ENCODE results near the gene PID1.

PID1 gene

DNA sequence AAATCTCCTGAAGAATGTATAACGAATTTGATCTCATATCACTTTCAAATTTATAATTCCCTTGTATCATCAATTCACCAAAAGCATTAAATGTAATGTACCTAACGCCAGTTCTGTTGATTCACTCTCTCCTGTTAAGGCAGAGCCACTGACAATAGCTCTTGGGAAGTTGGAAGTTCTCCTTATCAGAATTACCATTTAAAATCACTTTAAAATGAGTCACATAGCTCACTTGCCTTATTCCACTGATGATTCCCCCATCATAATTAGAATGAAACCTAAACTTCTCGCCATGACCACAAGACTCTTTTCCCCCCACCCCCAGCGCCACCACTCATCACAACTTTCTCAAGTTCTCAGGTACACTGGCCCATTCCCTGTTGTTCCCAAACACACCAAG is 117.1 kb downstream of the PID1 start:
- TF ChIP-seq, protein P1, sequence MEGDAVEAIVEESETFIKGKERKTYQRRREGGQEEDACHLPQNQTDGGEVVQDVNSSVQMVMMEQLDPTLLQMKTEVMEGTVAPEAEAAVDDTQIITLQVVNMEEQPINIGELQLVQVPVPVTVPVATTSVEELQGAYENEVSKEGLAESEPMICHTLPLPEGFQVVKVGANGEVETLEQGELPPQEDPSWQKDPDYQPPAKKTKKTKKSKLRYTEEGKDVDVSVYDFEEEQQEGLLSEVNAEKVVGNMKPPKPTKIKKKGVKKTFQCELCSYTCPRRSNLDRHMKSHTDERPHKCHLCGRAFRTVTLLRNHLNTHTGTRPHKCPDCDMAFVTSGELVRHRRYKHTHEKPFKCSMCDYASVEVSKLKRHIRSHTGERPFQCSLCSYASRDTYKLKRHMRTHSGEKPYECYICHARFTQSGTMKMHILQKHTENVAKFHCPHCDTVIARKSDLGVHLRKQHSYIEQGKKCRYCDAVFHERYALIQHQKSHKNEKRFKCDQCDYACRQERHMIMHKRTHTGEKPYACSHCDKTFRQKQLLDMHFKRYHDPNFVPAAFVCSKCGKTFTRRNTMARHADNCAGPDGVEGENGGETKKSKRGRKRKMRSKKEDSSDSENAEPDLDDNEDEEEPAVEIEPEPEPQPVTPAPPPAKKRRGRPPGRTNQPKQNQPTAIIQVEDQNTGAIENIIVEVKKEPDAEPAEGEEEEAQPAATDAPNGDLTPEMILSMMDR (IDR thresholded peaks at IDR 0.05; ENCODE audit: control insufficient read depth, extremely low read depth, insufficient read depth), result no peak
- H3K4me3 ChIP-seq (ENCODE audit: low read depth, low read length), result no peak overlapping the region
- no peak for DNase-seq (ENCODE audit: low read depth)

DNA sequence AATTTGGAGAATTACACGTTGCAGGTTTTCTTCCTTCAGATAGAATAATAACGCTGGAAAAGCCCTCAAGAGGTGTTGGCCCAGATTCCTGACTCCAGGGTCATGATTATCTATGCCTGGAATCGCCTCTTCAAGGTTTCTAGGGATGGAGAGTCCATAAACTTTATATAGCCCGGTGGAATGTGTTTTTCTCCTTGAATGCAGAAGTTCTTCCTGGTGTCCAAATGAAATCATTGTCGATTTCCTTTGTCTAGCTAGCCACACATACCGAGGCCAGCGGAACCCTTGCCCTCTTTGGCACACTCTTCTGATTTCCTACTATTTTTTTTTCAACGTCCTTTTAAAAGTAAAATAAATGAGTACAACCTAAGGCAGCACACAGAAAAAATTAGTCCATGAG is 117.8 kb downstream of the PID1 start:
- TF ChIP-seq, protein P1 (IDR thresholded peaks at IDR 0.05; ENCODE audit: control insufficient read depth, extremely low read depth, insufficient read depth), result no peak
- DNase-seq (ENCODE audit: low read depth), result no peak
- H3K4me3 ChIP-seq (ENCODE audit: low read depth, low read length), result no peak overlapping the region

DNA sequence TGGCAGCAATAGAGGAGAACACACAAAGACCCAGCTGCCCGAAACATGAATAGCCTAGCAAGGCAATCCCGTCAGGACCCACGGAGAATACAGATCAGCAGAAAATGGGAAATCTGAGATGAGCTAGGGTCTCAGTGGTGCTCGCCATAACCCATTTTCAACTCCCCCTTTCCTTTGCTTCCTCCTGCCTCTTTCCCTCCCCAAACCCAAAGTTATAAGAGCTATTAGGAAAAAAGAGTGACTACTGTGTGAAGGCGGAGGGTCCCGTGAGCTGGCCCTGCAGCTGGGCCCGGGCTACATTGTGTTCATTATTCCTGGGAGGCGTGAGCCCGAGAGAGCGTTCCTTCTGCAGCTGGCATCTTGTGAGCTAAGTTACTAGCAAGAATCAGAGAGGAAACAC is 118.4 kb downstream of the PID1 start:
- TF ChIP-seq, protein P1 (IDR thresholded peaks at IDR 0.05; ENCODE audit: control insufficient read depth, extremely low read depth, insufficient read depth), result no peak
- no peak for DNase-seq (ENCODE audit: low read depth)
- no peak overlapping the region for H3K4me3 ChIP-seq (ENCODE audit: low read depth, low read length)

DNA sequence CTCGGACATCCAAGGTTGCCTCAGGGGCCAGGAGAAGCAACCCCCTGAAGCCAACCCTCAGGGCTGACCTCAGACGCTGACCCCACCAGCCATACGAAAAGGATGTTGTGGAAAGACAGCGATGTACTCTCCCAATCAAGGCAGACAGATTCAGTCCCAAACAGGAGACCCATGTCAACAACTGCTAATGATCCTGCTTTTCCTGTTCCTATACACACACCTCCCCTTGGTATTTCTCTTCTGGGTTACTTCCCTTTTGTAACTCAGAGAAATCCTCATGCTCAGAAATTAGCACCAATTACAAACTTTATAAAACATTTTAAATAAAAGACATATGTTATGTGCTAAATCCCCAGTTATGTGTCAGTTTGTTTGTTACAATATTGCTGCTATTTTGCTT is 120.8 kb downstream of the PID1 start:
- H3K4me3 ChIP-seq (ENCODE audit: low read depth, low read length), result no peak overlapping the region
- DNase-seq (ENCODE audit: low read depth), result no peak
- TF ChIP-seq, protein P1 (IDR thresholded peaks at IDR 0.05; ENCODE audit: control insufficient read depth, extremely low read depth, insufficient read depth), result no peak

DNA sequence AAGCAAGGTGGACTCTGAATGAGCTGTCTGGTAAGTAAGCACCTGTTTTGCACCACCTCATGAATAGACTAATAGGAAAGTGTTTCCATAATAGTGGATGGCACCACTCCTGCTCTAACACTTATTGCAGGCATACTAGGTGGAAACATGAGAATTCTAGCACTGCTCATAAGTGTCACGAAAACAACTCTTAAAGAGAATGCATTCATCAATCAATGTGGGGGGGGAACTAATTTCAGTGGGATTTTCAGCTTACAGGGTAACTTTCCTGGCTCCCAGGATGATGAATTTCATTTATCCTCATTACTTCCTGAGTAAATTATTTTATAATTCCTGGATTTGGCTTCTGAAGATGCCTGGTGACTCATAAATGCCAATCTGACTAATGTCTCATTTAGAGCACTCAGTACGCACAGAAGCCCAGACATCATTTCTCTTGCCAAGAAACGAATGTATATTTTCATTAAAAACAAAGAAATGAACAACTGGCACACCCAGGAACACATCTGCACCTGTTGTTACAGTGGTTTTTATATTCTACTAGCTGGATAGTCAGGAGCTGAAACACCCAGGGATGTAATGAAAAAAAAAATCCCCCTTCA is 129.6 kb downstream of the PID1 start:
- TF ChIP-seq, protein P1 (IDR thresholded peaks at IDR 0.05; ENCODE audit: control insufficient read depth, extremely low read depth, insufficient read depth), result no peak
- DNase-seq (ENCODE audit: low read depth), result no peak
- no peak overlapping the region for H3K4me3 ChIP-seq (ENCODE audit: low read depth, low read length)

DNA sequence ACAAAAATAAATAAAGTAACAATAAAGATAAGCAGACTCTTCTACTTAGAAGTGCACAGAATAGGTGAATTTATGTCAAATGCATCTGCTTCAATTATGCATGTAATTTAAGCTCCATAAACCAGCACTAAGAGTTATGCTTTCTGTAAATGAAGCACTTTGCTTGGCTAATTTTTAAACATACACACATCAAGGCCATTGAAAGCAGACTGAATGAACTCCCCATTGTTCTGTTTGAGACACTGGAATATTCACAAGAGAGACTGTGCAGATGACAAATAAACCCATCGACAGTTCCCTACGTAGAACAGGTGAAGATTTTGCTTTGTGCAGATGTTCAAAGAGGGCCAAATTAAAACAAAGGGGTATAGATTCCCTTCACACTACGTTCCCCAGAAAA is 133.4 kb downstream of the PID1 start:
- H3K4me3 ChIP-seq (ENCODE audit: low read depth, low read length), result no peak overlapping the region
- TF ChIP-seq, protein P1 (IDR thresholded peaks at IDR 0.05; ENCODE audit: control insufficient read depth, extremely low read depth, insufficient read depth), result no peak
- DNase-seq (ENCODE audit: low read depth), result no peak

DNA sequence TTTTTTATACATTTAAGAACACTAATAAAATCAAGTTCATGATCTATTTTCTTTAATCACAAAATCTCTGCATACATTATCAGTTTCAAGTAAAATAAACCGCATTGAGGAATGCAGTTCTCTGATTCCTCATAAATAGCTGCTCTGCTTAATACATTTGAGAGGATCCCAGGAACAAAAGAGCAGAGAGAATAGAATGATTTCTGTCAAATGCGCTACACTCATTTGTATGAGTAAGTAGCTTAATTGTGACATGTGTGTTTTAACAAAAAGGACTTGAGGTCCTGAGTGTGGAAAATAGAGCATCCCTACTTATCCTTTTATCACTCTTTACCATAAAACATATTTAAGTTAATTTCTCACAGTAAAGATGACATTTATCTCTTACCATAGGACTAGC is 134.0 kb downstream of the PID1 start:
- no peak overlapping the region for H3K4me3 ChIP-seq (ENCODE audit: low read depth, low read length)
- no peak for DNase-seq (ENCODE audit: low read depth)
- TF ChIP-seq, protein P1 (IDR thresholded peaks at IDR 0.05; ENCODE audit: control insufficient read depth, extremely low read depth, insufficient read depth), result no peak

Data from LNCaP clone FGC (cell line).